ENCODE results near the gene PGAM5. TPM values are rescaled to one million over a fixed set of nuclear protein-coding genes. Genes with fewer than 3 reads are reported as not detected.

Gene PGAM5
- total and polyA plus RNA-seq, 12 donors: 17.5 to 37.6 (median 31.3) TPM

- no peak for DNase-seq
- intact Hi-C loops (cut with DNase I): no loop called here
- Histone ChIP-seq H3K4me3 (no peak overlapping the region), H3K27me3 (no peaks in the 10 kb centered on the region), H3K36me3 (peaks cover 0 to 97% (median 47%) of the 10 kb centered on the region in 9 donors), H3K27ac (no peak overlapping the region), H3K9me3 (no peaks in the 10 kb centered on the region), H3K4me1 (no peaks in the 10 kb centered on the region)
- WGBS, 2 donors: 89 to 92% methylated on average over 17 of the region's 17 CpGs
- no peak for ATAC-seq
- TF ChIP-seq, protein P1, sequence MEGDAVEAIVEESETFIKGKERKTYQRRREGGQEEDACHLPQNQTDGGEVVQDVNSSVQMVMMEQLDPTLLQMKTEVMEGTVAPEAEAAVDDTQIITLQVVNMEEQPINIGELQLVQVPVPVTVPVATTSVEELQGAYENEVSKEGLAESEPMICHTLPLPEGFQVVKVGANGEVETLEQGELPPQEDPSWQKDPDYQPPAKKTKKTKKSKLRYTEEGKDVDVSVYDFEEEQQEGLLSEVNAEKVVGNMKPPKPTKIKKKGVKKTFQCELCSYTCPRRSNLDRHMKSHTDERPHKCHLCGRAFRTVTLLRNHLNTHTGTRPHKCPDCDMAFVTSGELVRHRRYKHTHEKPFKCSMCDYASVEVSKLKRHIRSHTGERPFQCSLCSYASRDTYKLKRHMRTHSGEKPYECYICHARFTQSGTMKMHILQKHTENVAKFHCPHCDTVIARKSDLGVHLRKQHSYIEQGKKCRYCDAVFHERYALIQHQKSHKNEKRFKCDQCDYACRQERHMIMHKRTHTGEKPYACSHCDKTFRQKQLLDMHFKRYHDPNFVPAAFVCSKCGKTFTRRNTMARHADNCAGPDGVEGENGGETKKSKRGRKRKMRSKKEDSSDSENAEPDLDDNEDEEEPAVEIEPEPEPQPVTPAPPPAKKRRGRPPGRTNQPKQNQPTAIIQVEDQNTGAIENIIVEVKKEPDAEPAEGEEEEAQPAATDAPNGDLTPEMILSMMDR (IDR thresholded peaks at IDR 0.05): no peak
Observed at GRCh38 chr12:132669166-132669879, 41.3 kb upstream of the PGAM5 start.

DNA sequence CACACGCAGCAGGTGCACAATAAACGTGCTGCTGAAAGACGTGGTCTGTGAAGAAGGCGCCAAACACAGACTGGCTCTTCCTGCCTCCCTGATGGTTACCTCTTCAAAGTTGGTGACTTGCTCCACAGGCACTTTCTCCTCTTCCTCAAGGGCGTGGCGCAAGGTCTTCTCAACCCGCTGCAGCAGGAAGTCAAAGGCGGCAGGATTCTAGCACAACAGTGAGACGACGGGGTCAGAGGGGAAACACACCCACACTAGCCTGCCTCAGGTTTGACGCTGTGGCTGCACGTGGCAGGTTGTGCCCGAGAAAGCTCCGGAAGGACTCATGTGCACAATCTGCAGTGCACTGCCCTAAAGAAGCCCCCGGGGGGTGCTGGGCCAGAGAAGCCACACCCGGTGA is 38.5 kb upstream of the PGAM5 start:
- Histone ChIP-seq H3K4me3 (no peak overlapping the region), H3K4me1 (no peaks in the 10 kb centered on the region), H3K9me3 (no peaks in the 10 kb centered on the region), H3K27me3 (no peaks in the 10 kb centered on the region), H3K36me3 (peaks cover 0 to 97% (median 48%) of the 10 kb centered on the region in 9 donors), H3K27ac (no peak overlapping the region)
- WGBS, 2 donors: 86 to 92% methylated on average over 16 of the region's 16 CpGs
- DNase-seq (no peak), ATAC-seq (no peak)
- TF ChIP-seq, protein P1 (IDR thresholded peaks at IDR 0.05): no peak
- intact Hi-C loops (cut with DNase I): no loop called here

DNA sequence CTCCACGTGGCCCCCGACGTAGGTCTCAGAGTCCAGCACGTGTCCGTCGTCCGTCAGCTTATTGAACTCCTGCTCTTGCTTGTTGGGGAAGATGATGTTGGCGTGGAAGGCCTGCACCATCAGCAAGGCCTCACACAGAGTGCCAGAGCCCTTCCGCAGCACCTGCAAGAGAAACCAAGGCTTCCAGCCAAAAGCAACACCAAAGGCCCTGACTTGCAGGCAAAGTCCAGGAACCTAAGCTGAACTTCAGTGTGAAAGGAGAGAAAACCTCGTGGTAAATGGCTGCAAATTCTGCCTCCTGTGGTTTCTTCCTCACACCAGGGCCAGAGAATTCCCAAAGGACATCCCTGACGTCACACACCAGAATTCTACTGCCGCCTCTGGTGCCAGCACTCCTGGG is 38.0 kb upstream of the PGAM5 start:
- ATAC-seq (no peak), DNase-seq (no peak)
- H3K36me3 ChIP-seq: peaks cover 0 to 97% (median 46%) of the 10 kb centered on the region in 9 donors
- intact Hi-C loops (cut with DNase I): no loop called here
- no peaks in the 10 kb centered on the region for H3K27me3 ChIP-seq
- H3K27ac ChIP-seq: no peak overlapping the region
- no peak overlapping the region for H3K4me3 ChIP-seq
- 89 to 90% methylated on average over 12 of the region's 12 CpGs for whole genome bisulfite sequencing, 2 donors
- no peaks in the 10 kb centered on the region for H3K4me1 ChIP-seq
- TF ChIP-seq, protein P1 (IDR thresholded peaks at IDR 0.05): no peak
- no peaks in the 10 kb centered on the region for H3K9me3 ChIP-seq

- Histone ChIP-seq H3K36me3 (peaks cover 0 to 97% (median 38%) of the 10 kb centered on the region in 9 donors), H3K4me3 (no peak overlapping the region), H3K27me3 (no peaks in the 10 kb centered on the region), H3K27ac (no peak overlapping the region), H3K4me1 (no peaks in the 10 kb centered on the region), H3K9me3 (no peaks in the 10 kb centered on the region)
- TF ChIP-seq, protein P1 (IDR thresholded peaks at IDR 0.05): no peak
- ATAC-seq (peak in 1 of 8 donors; percentile 27), DNase-seq (no peak)
- 92 to 95% methylated on average over 27 of the region's 27 CpGs for WGBS, 2 donors
- intact Hi-C loops (cut with DNase I): no loop called here
Observed at GRCh38 chr12:132673288-132674179, 37.1 kb upstream of the PGAM5 start.
